Measurements from ENCODE around the gene MGA.
A peak's percentile ranks its signal among the peaks of the same experiment; 100 is the strongest.

Gene MGA

DNA sequence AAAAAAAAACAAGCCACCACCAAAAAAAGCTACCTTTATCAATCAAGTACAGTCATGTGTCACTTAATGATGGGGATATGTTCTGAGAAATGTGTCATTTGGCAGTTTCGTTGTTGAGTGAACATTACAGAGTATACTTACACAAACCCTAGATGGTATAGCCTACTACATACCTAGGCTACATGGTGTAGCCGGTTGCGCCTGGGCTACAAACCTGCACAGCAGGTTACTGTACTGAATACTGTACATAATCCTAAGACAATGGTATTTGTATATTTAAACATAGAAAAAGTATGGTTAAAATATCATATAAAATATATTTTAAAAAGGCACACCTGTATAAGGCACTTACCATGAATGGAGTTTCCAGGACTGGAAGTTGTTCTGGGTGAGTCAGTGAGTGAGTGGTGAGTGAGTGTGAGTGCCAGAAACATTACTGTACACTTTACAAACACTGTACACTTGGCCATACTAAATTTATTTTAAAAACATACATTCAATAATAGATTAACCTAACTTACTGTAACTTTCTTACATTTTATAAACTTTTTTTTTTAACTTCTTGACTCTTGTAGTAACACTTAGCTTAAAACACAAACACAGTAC is 141.7 kb downstream of the MGA start:
- no peak overlapping the region for H3K27ac ChIP-seq
- H3K27me3 ChIP-seq (ENCODE audit: insufficient read depth, low read depth, severe bottlenecking), result no peaks in the 10 kb centered on the region
- no peaks in the 10 kb centered on the region for H3K36me3 ChIP-seq
- no peak for DNase-seq
- H3K4me3 ChIP-seq (ENCODE audit: low read depth, low read length), result no peak overlapping the region
- no peak for TF ChIP-seq CTCF (IDR thresholded peaks at IDR 0.05; ENCODE audit: low read depth, low read length)
- H3K9me3 ChIP-seq (ENCODE audit: severe bottlenecking), result no peaks in the 10 kb centered on the region

GRCh38 chr15:41804361-41804760 is 144.2 kb downstream of the MGA start:
- no peaks in the 10 kb centered on the region for H3K36me3 ChIP-seq
- H3K27me3 ChIP-seq (ENCODE audit: insufficient read depth, low read depth, severe bottlenecking), result no peaks in the 10 kb centered on the region
- TF ChIP-seq CTCF (IDR thresholded peaks at IDR 0.05; ENCODE audit: low read depth, low read length), result no peak
- H3K27ac ChIP-seq, result no peak overlapping the region
- no peak overlapping the region for H3K4me3 ChIP-seq (ENCODE audit: low read depth, low read length)
- DNase-seq, result peak; percentile 36
- no peaks in the 10 kb centered on the region for H3K9me3 ChIP-seq (ENCODE audit: severe bottlenecking)

GRCh38 chr15:41804916-41805666 is 144.9 kb downstream of the MGA start:
- no peak for TF ChIP-seq CTCF (IDR thresholded peaks at IDR 0.05; ENCODE audit: low read depth, low read length)
- H3K27me3 ChIP-seq (ENCODE audit: insufficient read depth, low read depth, severe bottlenecking), result no peaks in the 10 kb centered on the region
- H3K36me3 ChIP-seq, result no peaks in the 10 kb centered on the region
- H3K27ac ChIP-seq, result no peak overlapping the region
- no peak for DNase-seq
- H3K4me3 ChIP-seq (ENCODE audit: low read depth, low read length), result no peak overlapping the region
- no peaks in the 10 kb centered on the region for H3K9me3 ChIP-seq (ENCODE audit: severe bottlenecking)

- Histone ChIP-seq H3K4me3 (ENCODE audit: low read depth, low read length) (no peak overlapping the region), H3K27me3 (ENCODE audit: insufficient read depth, low read depth, severe bottlenecking) (no peaks in the 10 kb centered on the region), H3K9me3 (ENCODE audit: severe bottlenecking) (no peaks in the 10 kb centered on the region), H3K36me3 (no peaks in the 10 kb centered on the region), H3K27ac (no peak overlapping the region)
- no peak for DNase-seq
- TF ChIP-seq CTCF (IDR thresholded peaks at IDR 0.05; ENCODE audit: low read depth, low read length), result no peak
Measured at GRCh38 chr15:41805711-41806110, 145.5 kb downstream of the MGA start.

GRCh38 chr15:41806291-41807181 is 146.3 kb downstream of the MGA start:
- no peaks in the 10 kb centered on the region for H3K27me3 ChIP-seq (ENCODE audit: insufficient read depth, low read depth, severe bottlenecking)
- H3K9me3 ChIP-seq (ENCODE audit: severe bottlenecking), result no peaks in the 10 kb centered on the region
- TF ChIP-seq CTCF (IDR thresholded peaks at IDR 0.05; ENCODE audit: low read depth, low read length), result peak; percentile 66
- DNase-seq, result peak; percentile 49
- no peak overlapping the region for H3K27ac ChIP-seq
- no peak overlapping the region for H3K4me3 ChIP-seq (ENCODE audit: low read depth, low read length)
- H3K36me3 ChIP-seq, result no peaks in the 10 kb centered on the region

All from WERI-Rb-1 (cell line).